ENCODE data around the gene SNX2. TPM values are rescaled to one million over a fixed set of nuclear protein-coding genes. Genes with fewer than 3 reads are reported as not detected.

The SNX2 gene
- total and polyA plus RNA-seq, 4 donors: 30.9 to 102 (median 72.0) TPM

DNA sequence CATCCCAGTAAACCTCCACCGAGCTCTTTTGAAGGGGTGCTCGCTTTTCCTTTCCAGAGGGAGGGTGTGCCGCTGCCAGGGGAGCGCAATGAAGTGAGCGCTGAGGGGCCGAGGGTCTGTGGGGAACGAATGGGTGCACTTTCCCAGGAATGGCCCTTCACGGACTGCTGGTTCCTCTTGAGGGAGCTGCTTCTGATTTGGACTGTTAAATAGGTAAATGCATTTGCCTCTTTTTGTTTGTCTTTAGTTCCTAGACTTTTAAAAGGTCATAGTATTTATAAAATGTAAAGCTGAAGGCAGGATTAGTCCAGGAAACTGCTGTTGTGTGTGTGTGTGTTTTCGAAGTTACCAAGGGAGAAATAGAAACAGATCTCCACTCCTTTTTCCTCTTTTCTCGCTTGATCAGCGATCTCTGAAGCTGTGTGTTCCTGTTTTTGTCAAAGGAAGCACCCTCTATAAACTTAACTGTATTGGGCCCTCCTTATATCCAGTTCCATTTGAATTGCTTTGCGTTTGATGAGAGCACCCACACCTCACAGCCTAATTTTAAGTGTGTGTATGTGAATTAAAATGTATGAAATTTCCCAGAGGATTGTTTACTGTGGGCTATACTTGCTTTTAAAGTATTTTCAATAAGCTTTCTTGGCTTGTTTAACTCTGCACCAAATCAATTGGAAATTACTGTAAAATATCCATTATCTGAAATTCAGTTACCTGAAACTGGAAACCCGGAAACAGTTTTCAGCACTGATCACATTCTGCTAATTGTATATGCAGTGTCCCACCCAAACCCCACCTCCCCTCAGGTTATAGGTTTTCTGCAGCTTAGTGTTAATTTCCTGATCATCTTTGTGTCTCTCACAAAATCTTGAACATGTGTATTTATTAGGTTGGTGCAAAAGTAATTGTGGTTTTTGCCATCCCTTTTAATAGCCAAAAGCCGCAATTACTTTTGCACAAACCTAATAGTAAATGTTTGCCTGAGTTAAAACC, 966 bp downstream of the SNX2 start:
- TF ChIP-seq, protein P1, sequence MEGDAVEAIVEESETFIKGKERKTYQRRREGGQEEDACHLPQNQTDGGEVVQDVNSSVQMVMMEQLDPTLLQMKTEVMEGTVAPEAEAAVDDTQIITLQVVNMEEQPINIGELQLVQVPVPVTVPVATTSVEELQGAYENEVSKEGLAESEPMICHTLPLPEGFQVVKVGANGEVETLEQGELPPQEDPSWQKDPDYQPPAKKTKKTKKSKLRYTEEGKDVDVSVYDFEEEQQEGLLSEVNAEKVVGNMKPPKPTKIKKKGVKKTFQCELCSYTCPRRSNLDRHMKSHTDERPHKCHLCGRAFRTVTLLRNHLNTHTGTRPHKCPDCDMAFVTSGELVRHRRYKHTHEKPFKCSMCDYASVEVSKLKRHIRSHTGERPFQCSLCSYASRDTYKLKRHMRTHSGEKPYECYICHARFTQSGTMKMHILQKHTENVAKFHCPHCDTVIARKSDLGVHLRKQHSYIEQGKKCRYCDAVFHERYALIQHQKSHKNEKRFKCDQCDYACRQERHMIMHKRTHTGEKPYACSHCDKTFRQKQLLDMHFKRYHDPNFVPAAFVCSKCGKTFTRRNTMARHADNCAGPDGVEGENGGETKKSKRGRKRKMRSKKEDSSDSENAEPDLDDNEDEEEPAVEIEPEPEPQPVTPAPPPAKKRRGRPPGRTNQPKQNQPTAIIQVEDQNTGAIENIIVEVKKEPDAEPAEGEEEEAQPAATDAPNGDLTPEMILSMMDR (IDR thresholded peaks at IDR 0.05; ENCODE audit: control extremely low read depth, extremely low read depth): no peak
- 6% methylated on average over 14 of the region's 14 CpGs for WGBS, 2 donors
- DNase-seq: peak in 2 of 3 donors; percentile 63 to 73

DNA sequence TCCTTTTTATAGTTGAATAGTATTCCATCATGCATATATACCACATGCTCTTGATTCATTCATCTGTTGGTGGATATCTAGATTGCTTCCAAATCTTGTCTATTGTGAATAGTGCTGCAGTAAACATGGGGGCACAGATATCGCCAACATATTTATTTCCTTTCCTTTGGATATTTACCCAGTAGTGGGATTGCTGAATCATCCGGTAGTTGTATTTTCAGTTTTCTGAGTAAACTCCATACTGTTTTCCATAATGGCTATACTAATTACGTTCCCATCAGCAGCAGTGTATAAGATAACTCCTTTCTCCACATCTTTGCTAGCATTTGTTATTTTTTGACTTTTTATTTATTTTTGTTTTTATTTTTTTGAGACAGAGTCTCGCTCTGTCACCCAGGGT, 3.3 kb downstream of the SNX2 start:
- Histone ChIP-seq H3K27ac (ENCODE audit: low read depth in 1 of 2, low read length in 1 of 2) (no peak overlapping the region), H3K36me3 (ENCODE audit: control insufficient read depth in 4 of 4, insufficient read depth in 4 of 4, low read length in 4 of 4) (peaks cover 0 to 5% (median 2%) of the 10 kb centered on the region in 4 donors), H3K9me3 (ENCODE audit: control insufficient read depth in 4 of 4, insufficient read depth in 3 of 4, low read length in 3 of 4) (no peaks in the 10 kb centered on the region), H3K4me1 (ENCODE audit: control insufficient read depth in 5 of 5, insufficient read depth in 5 of 5, low read length in 5 of 5) (peaks cover 0 to 14% (median 7%) of the 10 kb centered on the region in 5 donors), H3K4me3 (no peak overlapping the region), H3K9ac (ENCODE audit: insufficient read depth in 1 of 2, low read length in 2 of 2) (no peak overlapping the region), H3K27me3 (ENCODE audit: control insufficient read depth in 3 of 3, insufficient read depth in 3 of 3, low read length in 2 of 3) (no peaks in the 10 kb centered on the region)
- DNase-seq (no peak), ATAC-seq (ENCODE audit: insufficient read depth, low FRiP score) (no peak)
- WGBS, 2 donors: 96 to 97% methylated on average over 4 of the region's 4 CpGs
- TF ChIP-seq, protein P1 (IDR thresholded peaks at IDR 0.05; ENCODE audit: control extremely low read depth, extremely low read depth): no peak

More for the DNA sequence above, 966 bp downstream of the SNX2 start:
- peaks cover 0 to 14% (median 7%) of the 10 kb centered on the region in 5 donors for H3K4me1 ChIP-seq (ENCODE audit: control insufficient read depth in 5 of 5, insufficient read depth in 5 of 5, low read length in 5 of 5)
- no peaks in the 10 kb centered on the region for H3K9me3 ChIP-seq (ENCODE audit: control insufficient read depth in 4 of 4, insufficient read depth in 3 of 4, low read length in 3 of 4)
- H3K36me3 ChIP-seq (ENCODE audit: control insufficient read depth in 4 of 4, insufficient read depth in 4 of 4, low read length in 4 of 4): peaks cover 0 to 3% (median 0%) of the 10 kb centered on the region in 4 donors
- peak overlapping the region; percentile 94 for H3K4me3 ChIP-seq
- no peaks in the 10 kb centered on the region for H3K27me3 ChIP-seq (ENCODE audit: control insufficient read depth in 3 of 3, insufficient read depth in 3 of 3, low read length in 2 of 3)
- peak overlapping the region; percentile 62 to 97 for H3K27ac ChIP-seq (ENCODE audit: low read depth in 1 of 2, low read length in 1 of 2)
- peak overlapping the region; percentile 91 to 98 for H3K9ac ChIP-seq (ENCODE audit: insufficient read depth in 1 of 2, low read length in 2 of 2)
- no peak for ATAC-seq (ENCODE audit: insufficient read depth, low FRiP score)

DNA sequence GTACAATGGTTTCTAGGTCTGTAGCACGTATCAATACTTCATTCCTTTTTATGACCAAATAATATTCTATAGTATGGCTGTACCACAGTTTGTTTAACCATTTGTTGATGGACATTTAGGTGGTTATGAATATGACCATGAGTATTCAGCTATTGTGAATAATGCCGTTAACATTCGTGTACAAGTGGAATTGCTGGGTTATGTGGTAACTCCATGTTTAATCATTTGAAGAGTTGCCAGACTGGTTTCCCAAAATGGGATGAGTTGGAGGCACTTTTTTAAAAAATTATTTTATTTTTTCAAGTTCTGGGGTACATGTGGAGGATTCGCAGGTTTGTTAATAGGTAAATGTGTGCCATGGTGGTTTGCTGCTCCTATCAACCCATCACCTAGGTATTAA, 4.6 kb downstream of the SNX2 start:
- 77 to 88% methylated on average over 4 of the region's 4 CpGs for WGBS, 2 donors
- H3K9me3 ChIP-seq (ENCODE audit: control insufficient read depth in 4 of 4, insufficient read depth in 3 of 4, low read length in 3 of 4): no peaks in the 10 kb centered on the region
- H3K4me3 ChIP-seq: no peak overlapping the region
- H3K27ac ChIP-seq (ENCODE audit: low read depth in 1 of 2, low read length in 1 of 2): no peak overlapping the region
- H3K27me3 ChIP-seq (ENCODE audit: control insufficient read depth in 3 of 3, insufficient read depth in 3 of 3, low read length in 2 of 3): no peaks in the 10 kb centered on the region
- H3K4me1 ChIP-seq (ENCODE audit: control insufficient read depth in 5 of 5, insufficient read depth in 5 of 5, low read length in 5 of 5): peaks cover 0 to 14% (median 7%) of the 10 kb centered on the region in 5 donors
- ATAC-seq (ENCODE audit: insufficient read depth, low FRiP score) (no peak), DNase-seq (no peak)
- peaks cover 0 to 5% (median 2%) of the 10 kb centered on the region in 4 donors for H3K36me3 ChIP-seq (ENCODE audit: control insufficient read depth in 4 of 4, insufficient read depth in 4 of 4, low read length in 4 of 4)
- H3K9ac ChIP-seq (ENCODE audit: insufficient read depth in 1 of 2, low read length in 2 of 2): no peak overlapping the region
- TF ChIP-seq, protein P1 (IDR thresholded peaks at IDR 0.05; ENCODE audit: control extremely low read depth, extremely low read depth): no peak

All from lung (tissue), 12 donors.